HepG2 (cell line): ENCODE results near the gene SBNO1. TPM values are rescaled to one million over a fixed set of nuclear protein-coding genes. Genes with fewer than 3 reads are reported as not detected.
A peak's percentile ranks its signal among the peaks of the same experiment; 100 is the strongest.

Experiments
- HMGXB4 ChIP-seq, 2 experiments: sonication (generic) in 1 of 2; formaldehyde crosslinking in 1 of 2; IDR thresholded peaks; 2 replicates each; pipeline versions ENCODE4 v1.4.0 to v1.6.1; 2018 to 2020; ENCODE audit warnings: missing genetic modification reagents in 2 of 2, borderline replicate concordance in 1 of 2, low read depth in 1 of 2, mild to moderate bottlenecking in 1 of 2, missing biosample characterization in 1 of 2
- HNF1B ChIP-seq: sonication (generic); formaldehyde crosslinking; IDR thresholded peaks from 2 replicates; pipeline ENCODE4 v1.5.1; 2020; ENCODE audit warnings: mild to moderate bottlenecking, moderate library complexity, missing genetic modification reagents
- MED13 ChIP-seq: sonication (generic); formaldehyde crosslinking; IDR thresholded peaks from 2 replicates; pipeline ENCODE4 v1.5.0; 2020; ENCODE audit warnings: missing genetic modification reagents
- RORA ChIP-seq: sonication (generic); formaldehyde crosslinking; IDR thresholded peaks from 2 replicates; pipeline ENCODE4 v1.5.0; 2020; ENCODE audit warnings: mild to moderate bottlenecking, missing genetic modification reagents, moderate library complexity
- THAP9 ChIP-seq: sonication (generic); formaldehyde crosslinking; IDR thresholded peaks from 2 replicates; pipeline ENCODE4; 2020; ENCODE audit warnings: missing genetic modification reagents, mild to moderate bottlenecking, borderline replicate concordance
- ZGPAT ChIP-seq: IDR thresholded peaks from 2 replicates; pipeline ENCODE4 v1.6.1; 2016; ENCODE audit warnings: mild to moderate bottlenecking
- ZKSCAN1 ChIP-seq: fragments of 150-350 bp; IDR thresholded peaks from 2 replicates; pipeline ENCODE4 v1.6.1; 2014; ENCODE audit warnings: low read length
- ZNF142 ChIP-seq: sonication (generic); formaldehyde crosslinking; IDR thresholded peaks from 2 replicates; pipeline ENCODE4 v1.4.0; 2020; ENCODE audit warnings: missing genetic modification reagents
- ZNF17 ChIP-seq: sonication (generic); formaldehyde crosslinking; IDR thresholded peaks from 2 replicates; pipeline ENCODE4 v1.5.0; 2020; ENCODE audit warnings: mild to moderate bottlenecking, missing genetic modification reagents
- ZNF263 ChIP-seq: sonication (generic); formaldehyde crosslinking; IDR thresholded peaks from 2 replicates; pipeline ENCODE4 v1.4.0; 2020; ENCODE audit warnings: missing genetic modification reagents
- ZNF34 ChIP-seq: sonication (generic); formaldehyde crosslinking; IDR thresholded peaks from 2 replicates; pipeline ENCODE4 v1.4.0; 2020; ENCODE audit warnings: mild to moderate bottlenecking, missing genetic modification reagents, borderline replicate concordance
- ZNF790 ChIP-seq: sonication (generic); formaldehyde crosslinking; IDR thresholded peaks from 2 replicates; pipeline ENCODE4 v1.8.0; 2022; ENCODE audit warnings: missing genetic modification reagents, mild to moderate bottlenecking, borderline replicate concordance
- ZNF816 ChIP-seq: sonication (generic); formaldehyde crosslinking; IDR thresholded peaks from 2 replicates; pipeline ENCODE4 v1.8.0; 2022; ENCODE audit warnings: missing genetic modification reagents, mild to moderate bottlenecking, borderline replicate concordance
- polyA plus RNA-seq, 8 experiments: library from polyadenylated mRNA; depleted of rRNA in 3 of 8; stranded (reverse) in 7 of 8; unstranded in 1 of 8; fragments of >200 nt; fragmentation: Illumina TruSeq in 4 of 8; extraction: Trizol in 4 of 8; gene quantifications; 2 replicates each; pipeline versions ENCODE4 v1.2.1 to v1.2.3, GENCODE V29; 2011 to 2016; ENCODE audit warnings: low read depth in 4 of 8, missing spikeins in 1 of 8, mixed read lengths in 1 of 8; ENCODE audit not compliant: insufficient read depth in 1 of 8
- total RNA-seq, 5 experiments: library from RNA; depleted of rRNA; stranded (reverse); fragments of >200 nt; fragmentation: Illumina TruSeq; extraction: Trizol; gene quantifications; 2 replicates each; pipeline ENCODE4 v1.2.3, GENCODE V29; 2016; ENCODE audit warnings: low read depth in 1 of 5

SBNO1 gene
- total and polyA plus RNA-seq, 2 of the 13 experiments (the other 11 are each of a cell fraction or from before 2014, with no cell fraction given): 10.9 to 40.2 TPM

- TF ChIP-seq THAP9 (no peak; the same call in 1 of the 2 replicates), ZNF790 (CRISPR knock-in tag) (no peak), ZNF34 (no peak), MED13 (CRISPR knock-in tag) (0 out of 2 replicates have a peak, but pooled peaks have one; percentile 60), ZNF142 (CRISPR knock-in tag) (peak; percentile 45), ZGPAT (CRISPR knock-in tag) (peak; percentile 60), RORA (CRISPR knock-in tag) (no peak), ZNF263 (CRISPR knock-in tag) (0 out of 2 replicates have a peak, but pooled peaks have one; percentile 35), ZKSCAN1 (no peak), ZNF816 (CRISPR knock-in tag) (no peak; the same call in 1 of the 2 replicates), HMGXB4 (CRISPR knock-in tag; IDR thresholded peaks at IDR 0.05; ENCODE audit: borderline replicate concordance in 1 of 2, low read depth in 1 of 2) (peak; percentile 82 to 87), ZNF17 (CRISPR knock-in tag) (no peak), HNF1B (peak; percentile 83)
These were observed 624 bp upstream of the SBNO1 start (continued) for GRCh38 chr12:123365025-123365917.
